NCI-H187 (cell line): ENCODE results near the gene ABLIM2.
A peak's percentile ranks its signal among the peaks of the same experiment; 100 is the strongest.

Experiments used
- DNase-seq, 2 experiments: peaks; one replicate each; lab custom pipeline; 2025; lab: John Stamatoyannopoulos, UW

Gene ABLIM2

GRCh38 chr4:8103421-8104390 is 54.9 kb downstream of the ABLIM2 start:
- no peak for DNase-seq

GRCh38 chr4:8102831-8103230 is 55.8 kb downstream of the ABLIM2 start:
- DNase-seq: no peak

GRCh38 chr4:8102076-8102355 is 56.6 kb downstream of the ABLIM2 start:
- no peak for DNase-seq

- no peak for DNase-seq
Observed at GRCh38 chr4:8101213-8102075, 57.2 kb downstream of the ABLIM2 start.

GRCh38 chr4:8099981-8100464 is 58.6 kb downstream of the ABLIM2 start:
- no peak for DNase-seq

GRCh38 chr4:8098506-8098905 is 60.1 kb downstream of the ABLIM2 start:
- no peak for DNase-seq

GRCh38 chr4:8097721-8098345 is 60.8 kb downstream of the ABLIM2 start:
- DNase-seq: no peak

- DNase-seq: no peak
Observed at GRCh38 chr4:8097141-8097541, 61.5 kb downstream of the ABLIM2 start.

- DNase-seq: no peak
Observed at GRCh38 chr4:8096690-8097061, 61.9 kb downstream of the ABLIM2 start.

- DNase-seq: no peak
Observed at GRCh38 chr4:8095956-8096689, 62.5 kb downstream of the ABLIM2 start.

GRCh38 chr4:8093587-8094274 is 64.9 kb downstream of the ABLIM2 start:
- DNase-seq: no peak

- no peak for DNase-seq
Observed at GRCh38 chr4:8092282-8092681, 66.3 kb downstream of the ABLIM2 start.

GRCh38 chr4:8090744-8091301 is 67.8 kb downstream of the ABLIM2 start:
- no peak for DNase-seq

GRCh38 chr4:8090312-8090711 is 68.3 kb downstream of the ABLIM2 start:
- no peak for DNase-seq

- DNase-seq: no peak
Observed at GRCh38 chr4:8089862-8090261, 68.8 kb downstream of the ABLIM2 start.

GRCh38 chr4:8088966-8089491 is 69.6 kb downstream of the ABLIM2 start:
- no peak for DNase-seq

GRCh38 chr4:8087921-8088495 is 70.6 kb downstream of the ABLIM2 start:
- DNase-seq: no peak

GRCh38 chr4:8086783-8087445 is 71.7 kb downstream of the ABLIM2 start:
- DNase-seq: no peak

- DNase-seq: peak in 1 of 2 experiments; percentile 34
Observed at GRCh38 chr4:8085491-8086117, 73.0 kb downstream of the ABLIM2 start.
